Liver (tissue), 9 donors: ENCODE measurements around the gene STYXL2. TPM values are rescaled to one million over a fixed set of nuclear protein-coding genes. Genes with fewer than 3 reads are reported as not detected.

ENCODE experiments used
- DNase-seq: peaks from one replicate; pipeline ENCODE4 v3.0.0-alpha.2; 2017; ENCODE audit warnings: low spot score
- H3K27ac ChIP-seq, 2 donors: one replicate each; pipeline ENCODE4 v1.7.0; 2013; ENCODE audit warnings: inconsistent platforms in 2 of 2, low read length in 2 of 2, control low read depth in 1 of 2, low read depth in 1 of 2, mild to moderate bottlenecking in 1 of 2
- H3K27me3 ChIP-seq, 4 donors: one replicate each; pipeline versions ENCODE4 v1.6.1 to v1.7.0; 2013; ENCODE audit warnings: low read length in 3 of 4, inconsistent platforms in 1 of 4, mild to moderate bottlenecking in 1 of 4, moderate library complexity in 1 of 4; ENCODE audit not compliant: control insufficient read depth in 4 of 4, insufficient read depth in 4 of 4
- H3K36me3 ChIP-seq, 4 donors: one replicate each; pipeline versions ENCODE4 v1.6.1 to v1.7.0; 2013; ENCODE audit warnings: low read length in 3 of 4, mild to moderate bottlenecking in 3 of 4, low read depth in 1 of 4, moderate library complexity in 1 of 4; ENCODE audit not compliant: control insufficient read depth in 4 of 4, insufficient read depth in 3 of 4
- H3K4me1 ChIP-seq, 4 donors: one replicate each; pipeline versions ENCODE4 v1.6.1 to v1.7.0; 2013; ENCODE audit warnings: low read length in 3 of 4, mild to moderate bottlenecking in 3 of 4, moderate library complexity in 1 of 4; ENCODE audit not compliant: control insufficient read depth in 4 of 4, insufficient read depth in 4 of 4
- H3K4me3 ChIP-seq, 3 donors: one replicate each; pipeline versions ENCODE4 v1.6.1 to v1.7.0; 2013; ENCODE audit warnings: low read length in 3 of 3, control low read depth in 1 of 3, low read depth in 1 of 3, mild to moderate bottlenecking in 1 of 3
- H3K9ac ChIP-seq, 2 donors: one replicate each; pipeline ENCODE4 v1.7.0; 2013; ENCODE audit warnings: low read length in 2 of 2, mild to moderate bottlenecking in 2 of 2, moderate library complexity in 2 of 2, control low read depth in 1 of 2, low read depth in 1 of 2
- H3K9me3 ChIP-seq, 4 donors: one replicate each; pipeline versions ENCODE4 v1.6.1 to v1.7.0; 2013; ENCODE audit warnings: low read length in 3 of 4; ENCODE audit not compliant: control insufficient read depth in 4 of 4
- ATF3 ChIP-seq: IDR thresholded peaks from 2 replicates; pipeline ENCODE4 v1.6.1; 2016; ENCODE audit warnings: antibody characterized with exemption
- HNF4A ChIP-seq, 2 donors: conservative IDR thresholded peaks; 2 replicates each; pipeline ENCODE4 v1.6.1; 2016; ENCODE audit warnings: antibody characterized with exemption in 2 of 2, mild to moderate bottlenecking in 2 of 2
- NR2F2 ChIP-seq: IDR thresholded peaks from 2 replicates; pipeline ENCODE4 v1.6.1; 2016; ENCODE audit warnings: antibody characterized with exemption
- REST ChIP-seq: IDR thresholded peaks from 2 replicates; pipeline ENCODE4 v1.6.1; 2016; ENCODE audit warnings: antibody characterized with exemption, mild to moderate bottlenecking
- RXRA ChIP-seq, 2 donors: IDR thresholded peaks; 2 replicates each; pipeline ENCODE4 v1.6.1; 2017 to 2018; ENCODE audit warnings: antibody characterized with exemption in 2 of 2, mild to moderate bottlenecking in 1 of 2
- SP1 ChIP-seq: IDR thresholded peaks from 2 replicates; pipeline ENCODE4 v1.6.1; 2018; ENCODE audit warnings: antibody characterized with exemption, mild to moderate bottlenecking
- WGBS: extraction: QIAGEN DNeasy Blood & Tissue Kit; methylation state at CpG from one replicate; pipeline ENCODE4 v1.1.7; 2013; 5-methylcytosine and 5-hydroxymethylcytosine counted together
- polyA plus RNA-seq, 2 donors: library from polyadenylated mRNA; stranded (reverse) in 1 of 2; unstranded in 1 of 2; fragments of 200-250 nt in 1 of 2; fragments of >200 nt in 1 of 2; fragmentation: Nextera tagmentation in 1 of 2; extraction: Ambion mirVana in 1 of 2; gene quantifications; one replicate each; pipeline versions ENCODE4 v1.2.1 to v1.2.3, GENCODE V29; 2013 to 2015
- total RNA-seq, 2 donors: library from RNA; depleted of rRNA; stranded (reverse); fragments of >200 nt; gene quantifications; one replicate each; pipeline ENCODE4 v1.2.3, GENCODE V29; 2014
- TF ChIP-seq, protein P1 (sequence below): fragments of 150-350 bp; IDR thresholded peaks from 2 replicates; pipeline ENCODE4 v1.5.1; 2017; ENCODE audit warnings: improper control_type of control experiment, low read depth, low read length; ENCODE audit not compliant: missing input control
- donor health status: healthy.
- donor health status: healthy.
- donor health status: healthy.
- donor health status: healthy.
- donor health status: healthy.

The STYXL2 gene
- total and polyA plus RNA-seq, 4 donors: 0.28 TPM; not detected in 3

DNA sequence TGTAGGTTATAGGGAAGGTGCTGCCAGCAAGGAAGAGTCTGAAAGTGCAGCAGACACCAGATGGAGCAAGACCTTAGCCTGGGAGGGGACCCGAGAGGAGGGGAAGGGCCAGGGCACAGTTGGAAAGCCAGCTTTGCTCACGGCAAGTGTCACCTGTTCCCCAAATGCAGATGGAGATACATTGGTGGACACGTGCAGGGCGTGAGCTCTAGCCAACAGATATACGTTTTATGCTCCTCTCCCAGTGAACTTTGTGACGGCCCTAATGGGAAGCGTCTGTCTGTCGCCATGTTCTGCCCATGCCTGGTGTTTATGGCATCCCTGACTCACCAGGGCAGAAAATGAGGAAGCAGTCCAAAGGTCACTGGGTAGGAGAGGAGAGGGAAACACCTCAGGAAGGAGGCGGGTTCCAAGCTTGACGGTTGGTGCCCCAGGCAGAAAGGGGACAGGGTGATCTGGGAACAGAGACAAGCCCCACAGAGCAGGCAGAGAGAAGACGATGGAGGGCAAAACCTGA, 11.3 kb upstream of the STYXL2 start:
- TF ChIP-seq NR2F2 (no peak), REST (no peak), SP1 (no peak), HNF4A (conservative IDR thresholded peaks at IDR 0.05) (peak in 1 of 2 donors; percentile 10)
- H3K9ac ChIP-seq: no peak overlapping the region
- no peak overlapping the region for H3K27ac ChIP-seq
- no peaks in the 10 kb centered on the region for H3K36me3 ChIP-seq
- no peaks in the 10 kb centered on the region for H3K9me3 ChIP-seq
- H3K4me1 ChIP-seq: no peaks in the 10 kb centered on the region
- no peak for DNase-seq
- H3K4me3 ChIP-seq: no peak overlapping the region
- WGBS: 56% methylated on average over 11 of the region's 11 CpGs
- H3K27me3 ChIP-seq: peaks cover 0 to 4% (median 0%) of the 10 kb centered on the region in 4 donors

- no peak overlapping the region for H3K4me3 ChIP-seq
- H3K4me1 ChIP-seq: no peaks in the 10 kb centered on the region
- peaks cover 0 to 4% (median 0%) of the 10 kb centered on the region in 4 donors for H3K27me3 ChIP-seq
- TF ChIP-seq REST (no peak), NR2F2 (no peak), HNF4A (conservative IDR thresholded peaks at IDR 0.05) (no peak), ATF3 (no peak), RXRA (IDR thresholded peaks at IDR 0.05) (no peak)
- TF ChIP-seq, protein P1, sequence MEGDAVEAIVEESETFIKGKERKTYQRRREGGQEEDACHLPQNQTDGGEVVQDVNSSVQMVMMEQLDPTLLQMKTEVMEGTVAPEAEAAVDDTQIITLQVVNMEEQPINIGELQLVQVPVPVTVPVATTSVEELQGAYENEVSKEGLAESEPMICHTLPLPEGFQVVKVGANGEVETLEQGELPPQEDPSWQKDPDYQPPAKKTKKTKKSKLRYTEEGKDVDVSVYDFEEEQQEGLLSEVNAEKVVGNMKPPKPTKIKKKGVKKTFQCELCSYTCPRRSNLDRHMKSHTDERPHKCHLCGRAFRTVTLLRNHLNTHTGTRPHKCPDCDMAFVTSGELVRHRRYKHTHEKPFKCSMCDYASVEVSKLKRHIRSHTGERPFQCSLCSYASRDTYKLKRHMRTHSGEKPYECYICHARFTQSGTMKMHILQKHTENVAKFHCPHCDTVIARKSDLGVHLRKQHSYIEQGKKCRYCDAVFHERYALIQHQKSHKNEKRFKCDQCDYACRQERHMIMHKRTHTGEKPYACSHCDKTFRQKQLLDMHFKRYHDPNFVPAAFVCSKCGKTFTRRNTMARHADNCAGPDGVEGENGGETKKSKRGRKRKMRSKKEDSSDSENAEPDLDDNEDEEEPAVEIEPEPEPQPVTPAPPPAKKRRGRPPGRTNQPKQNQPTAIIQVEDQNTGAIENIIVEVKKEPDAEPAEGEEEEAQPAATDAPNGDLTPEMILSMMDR: no peak
- no peak overlapping the region for H3K9ac ChIP-seq
- H3K9me3 ChIP-seq: no peaks in the 10 kb centered on the region
- WGBS: 49% methylated on average over 6 of the region's 6 CpGs
- no peaks in the 10 kb centered on the region for H3K36me3 ChIP-seq
- DNase-seq: no peak
- no peak overlapping the region for H3K27ac ChIP-seq
These were observed 10.7 kb upstream of the STYXL2 start for GRCh38 chr1:167083066-167083665.
